Heart left ventricle (tissue), 13 donors: ENCODE data around the gene ERC1.

ENCODE experiments used
- CTCF ChIP-seq, 12 donors: fragments of 200-600 bp; sonication (generic) in 4 of 12; IDR thresholded peaks; one replicate each; pipeline versions ENCODE4 v1.5.0 to v1.8.0; 2018 to 2022; ENCODE audit warnings: antibody characterized with exemption in 12 of 12, mild to moderate bottlenecking in 5 of 12
- POLR2A ChIP-seq, 2 donors: fragments of 450-650 bp; IDR thresholded peaks; one replicate each; pipeline ENCODE4 v1.6.1; 2017; ENCODE audit warnings: antibody characterized with exemption in 2 of 2, mild to moderate bottlenecking in 2 of 2, moderate library complexity in 2 of 2
- donor health status: ischemic (EF 13 %, LVEDD 7.1; RV severe dilation, severe dysfunction).
- donor health status: DM: no; HTN: yes; CAD: no.
- donor health status: DM: no; HTN: no; CAD: no.
- donor health status: ischemic (EF 25% LVEDD 6.9; RV normal size, moderate dysfunction).
- donor health status: ischemic (EF 25% LVEDD 5.7; RV mildly dilated, moderate dysfunction).
- donor health status: ischemic (EF 35%, LVEDD 5.7; RV mildly dilated, moderate dysfunction).
- donor health status: nonischemic (EF 11% LVEDD 7.7; RV severe dilation, severe dysfunction).
- donor health status: DM: yes; HTN: yes; CAD: no.
- donor health status: PGD.
- donor health status: ischemic (EF 29% LVEDD 5.4; RV normal size, mild dysfunction).
- donor health status: nonischemic (EF 23%, LVEDD 6.1; RV moderate dilation, normal function).

GRCh38 chr12:1080520-1081223, 89.6 kb downstream of the ERC1 start:
- TF ChIP-seq CTCF (IDR thresholded peaks at IDR 0.05) = no peak
- TF ChIP-seq POLR2A (IDR thresholded peaks at IDR 0.05) = no peak
